Measurements from ENCODE around the gene WIPF2.

GRCh38 chr17:40297511-40297910 lies 78.4 kb downstream of the WIPF2 start:
- TF ChIP-seq, protein P1, sequence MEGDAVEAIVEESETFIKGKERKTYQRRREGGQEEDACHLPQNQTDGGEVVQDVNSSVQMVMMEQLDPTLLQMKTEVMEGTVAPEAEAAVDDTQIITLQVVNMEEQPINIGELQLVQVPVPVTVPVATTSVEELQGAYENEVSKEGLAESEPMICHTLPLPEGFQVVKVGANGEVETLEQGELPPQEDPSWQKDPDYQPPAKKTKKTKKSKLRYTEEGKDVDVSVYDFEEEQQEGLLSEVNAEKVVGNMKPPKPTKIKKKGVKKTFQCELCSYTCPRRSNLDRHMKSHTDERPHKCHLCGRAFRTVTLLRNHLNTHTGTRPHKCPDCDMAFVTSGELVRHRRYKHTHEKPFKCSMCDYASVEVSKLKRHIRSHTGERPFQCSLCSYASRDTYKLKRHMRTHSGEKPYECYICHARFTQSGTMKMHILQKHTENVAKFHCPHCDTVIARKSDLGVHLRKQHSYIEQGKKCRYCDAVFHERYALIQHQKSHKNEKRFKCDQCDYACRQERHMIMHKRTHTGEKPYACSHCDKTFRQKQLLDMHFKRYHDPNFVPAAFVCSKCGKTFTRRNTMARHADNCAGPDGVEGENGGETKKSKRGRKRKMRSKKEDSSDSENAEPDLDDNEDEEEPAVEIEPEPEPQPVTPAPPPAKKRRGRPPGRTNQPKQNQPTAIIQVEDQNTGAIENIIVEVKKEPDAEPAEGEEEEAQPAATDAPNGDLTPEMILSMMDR (conservative IDR thresholded peaks at IDR 0.05): no peak
- TF ChIP-seq EZH2 (IDR thresholded peaks at IDR 0.05; ENCODE audit: low read depth): no peak

All from PC-9 (cell line).